Heart left ventricle (tissue), 16 donors: Measurements from ENCODE around the gene NTM. TPM values are rescaled to one million over a fixed set of nuclear protein-coding genes. Genes with fewer than 3 reads are reported as not detected.

ENCODE experiments used
- ATAC-seq, 4 donors: fragments of 200-7000 bp; cut with Tn5 transposase; one replicate each; pipeline ENCODE4 v1.9.1; 2020 to 2022; ENCODE audit warnings: moderate library complexity in 4 of 4, mild to moderate bottlenecking in 3 of 4, moderate number of reproducible peaks in 1 of 4
- DNase-seq, 5 donors: peaks; one replicate each; pipeline ENCODE4 v3.0.0-alpha.2; 2020
- H3K27ac ChIP-seq, 12 donors: fragments of 200-600 bp; sonication (generic) in 4 of 12; one replicate each; pipeline versions ENCODE4 v1.5.0 to v1.8.0; 2016 to 2022; ENCODE audit warnings: mild to moderate bottlenecking in 2 of 12
- H3K27me3 ChIP-seq, 9 donors: fragments of 200-600 bp; sonication (generic) in 2 of 9; one replicate each; pipeline versions ENCODE4 v1.5.1 to v1.8.0; 2016 to 2022; ENCODE audit warnings: mild to moderate bottlenecking in 3 of 9
- H3K36me3 ChIP-seq, 9 donors: fragments of 200-600 bp; sonication (generic) in 2 of 9; one replicate each; pipeline versions ENCODE4 v1.5.0 to v1.8.0; 2018 to 2022; ENCODE audit warnings: mild to moderate bottlenecking in 2 of 9
- H3K4me1 ChIP-seq, 12 donors: fragments of 200-600 bp; sonication (generic) in 4 of 12; one replicate each; pipeline versions ENCODE4 v1.5.0 to v1.8.0; 2016 to 2022; ENCODE audit warnings: mild to moderate bottlenecking in 3 of 12
- H3K4me3 ChIP-seq, 12 donors: fragments of 200-600 bp; sonication (generic) in 4 of 12; one replicate each; pipeline versions ENCODE4 v1.5.0 to v1.8.0; 2017 to 2022; ENCODE audit warnings: mild to moderate bottlenecking in 9 of 12, moderate library complexity in 4 of 12
- H3K9me3 ChIP-seq, 12 donors: fragments of 200-600 bp; sonication (generic) in 4 of 12; one replicate each; pipeline versions ENCODE4 v1.5.0 to v1.8.0; 2016 to 2022; ENCODE audit warnings: mild to moderate bottlenecking in 1 of 12
- CTCF ChIP-seq, 12 donors: fragments of 200-600 bp; sonication (generic) in 4 of 12; IDR thresholded peaks; one replicate each; pipeline versions ENCODE4 v1.5.0 to v1.8.0; 2018 to 2022; ENCODE audit warnings: antibody characterized with exemption in 12 of 12, mild to moderate bottlenecking in 5 of 12
- POLR2A ChIP-seq, 2 donors: fragments of 450-650 bp; IDR thresholded peaks; one replicate each; pipeline ENCODE4 v1.6.1; 2017; ENCODE audit warnings: antibody characterized with exemption in 2 of 2, mild to moderate bottlenecking in 2 of 2, moderate library complexity in 2 of 2
- WGBS, 4 donors: extraction: QIAGEN DNeasy Blood & Tissue Kit in 2 of 4; methylation state at CpG; one replicate each; pipeline versions ENCODE4 v1.1.5 to v1.1.7; 2013 to 2018; 5-methylcytosine and 5-hydroxymethylcytosine counted together
- intact Hi-C, 10 donors: fragments of 100-400 bp; cut with DNase I; formaldehyde crosslinking; loops; one replicate each; pipeline versions ENCODE4 v1.11.1 to v1.14.2; 2022
- polyA plus RNA-seq, 2 donors: library from polyadenylated mRNA; stranded (reverse); fragments of 200-250 nt; gene quantifications; one replicate each; pipeline ENCODE4 v1.2.3, GENCODE V29; 2013
- total RNA-seq, 9 donors: library from RNA; depleted of rRNA in 2 of 9; stranded (reverse); fragments of >200 nt in 2 of 9; fragmentation: NEBNext Ultra II Directional in 3 of 9; extraction: Animal tissue kit (Norgen Biotek cat#: 25700) in 3 of 9; gene quantifications; one replicate each; pipeline versions ENCODE4 v1.1.0 to v1.2.4, GENCODE V29; 2016 to 2023
- donor health status: ischemic (EF 13 %, LVEDD 7.1; RV severe dilation, severe dysfunction).
- donor health status: healthy with polysubstance abuse.
- donor health status: DM: no; HTN: yes; CAD: no.
- donor health status: DM: no; HTN: no; CAD: no.
- donor health status: ischemic (EF 25% LVEDD 6.9; RV normal size, moderate dysfunction).
- donor health status: ischemic (EF 25% LVEDD 5.7; RV mildly dilated, moderate dysfunction).
- donor health status: healthy.
- donor health status: DM: yes; HTN: yes; CAD: no.
- donor health status: ischemic (EF 35%, LVEDD 5.7; RV mildly dilated, moderate dysfunction).
- donor health status: nonischemic (EF 11% LVEDD 7.7; RV severe dilation, severe dysfunction).
- donor health status: DM: yes; HTN: yes; CAD: no.
- donor health status: PGD.
- donor health status: ischemic (EF 29% LVEDD 5.4; RV normal size, mild dysfunction).
- donor health status: nonischemic (EF 23%, LVEDD 6.1; RV moderate dilation, normal function).

NTM gene
- total and polyA plus RNA-seq, 11 donors = 0.40 to 7.7 (median 1.5) TPM

GRCh38 chr11:131854391-131854790 is 484.0 kb downstream of the NTM start:
- peaks cover 0 to 28% (median 0%) of the 10 kb centered on the region in 9 donors for H3K27me3 ChIP-seq
- H3K27ac ChIP-seq = no peak overlapping the region
- intact Hi-C loops = no loop called here
- H3K9me3 ChIP-seq = no peaks in the 10 kb centered on the region
- DNase-seq (no peak), ATAC-seq (no peak)
- no peak for TF ChIP-seq POLR2A (IDR thresholded peaks at IDR 0.05)
- no peak for TF ChIP-seq CTCF (IDR thresholded peaks at IDR 0.05)
- H3K4me3 ChIP-seq = no peak overlapping the region
- H3K4me1 ChIP-seq = no peaks in the 10 kb centered on the region
- H3K36me3 ChIP-seq = no peaks in the 10 kb centered on the region
- WGBS, 4 donors = 79 to 83% (median 81%) methylated on average over 4 of the region's 4 CpGs

GRCh38 chr11:131855320-131855719 is 484.9 kb downstream of the NTM start:
- TF ChIP-seq CTCF (IDR thresholded peaks at IDR 0.05) (no peak), POLR2A (IDR thresholded peaks at IDR 0.05) (no peak)
- no peak for ATAC-seq
- Histone ChIP-seq H3K27ac (no peak overlapping the region), H3K27me3 (peaks cover 0 to 35% (median 0%) of the 10 kb centered on the region in 9 donors), H3K9me3 (no peaks in the 10 kb centered on the region), H3K36me3 (no peaks in the 10 kb centered on the region), H3K4me1 (no peaks in the 10 kb centered on the region), H3K4me3 (no peak overlapping the region)
- DNase-seq = no peak
- intact Hi-C loops = no loop called here

GRCh38 chr11:131857246-131857645 is 486.8 kb downstream of the NTM start:
- Histone ChIP-seq H3K4me3 (no peak overlapping the region), H3K27ac (no peak overlapping the region), H3K9me3 (no peaks in the 10 kb centered on the region), H3K36me3 (no peaks in the 10 kb centered on the region), H3K27me3 (peaks cover 0 to 27% (median 0%) of the 10 kb centered on the region in 9 donors), H3K4me1 (no peaks in the 10 kb centered on the region)
- ATAC-seq (no peak), DNase-seq (no peak)
- TF ChIP-seq POLR2A (IDR thresholded peaks at IDR 0.05) (no peak), CTCF (IDR thresholded peaks at IDR 0.05) (no peak)
- WGBS, 4 donors = 51 to 66% (median 59%) methylated on average over 5 of the region's 5 CpGs
- intact Hi-C loops = no loop called here

- TF ChIP-seq POLR2A (IDR thresholded peaks at IDR 0.05) (no peak), CTCF (IDR thresholded peaks at IDR 0.05) (no peak)
- intact Hi-C loops = no loop called here
- Histone ChIP-seq H3K4me3 (no peak overlapping the region), H3K36me3 (no peaks in the 10 kb centered on the region), H3K27ac (no peak overlapping the region), H3K9me3 (no peaks in the 10 kb centered on the region), H3K27me3 (peaks cover 0 to 18% (median 0%) of the 10 kb centered on the region in 9 donors), H3K4me1 (no peaks in the 10 kb centered on the region)
- ATAC-seq (no peak), DNase-seq (no peak)
- 59 to 73% (median 61%) methylated on average over 11 of the region's 11 CpGs for WGBS, 4 donors
Measured at GRCh38 chr11:131858505-131858904, 488.1 kb downstream of the NTM start.
